Measurements from ENCODE around the gene QRSL1.

DNA sequence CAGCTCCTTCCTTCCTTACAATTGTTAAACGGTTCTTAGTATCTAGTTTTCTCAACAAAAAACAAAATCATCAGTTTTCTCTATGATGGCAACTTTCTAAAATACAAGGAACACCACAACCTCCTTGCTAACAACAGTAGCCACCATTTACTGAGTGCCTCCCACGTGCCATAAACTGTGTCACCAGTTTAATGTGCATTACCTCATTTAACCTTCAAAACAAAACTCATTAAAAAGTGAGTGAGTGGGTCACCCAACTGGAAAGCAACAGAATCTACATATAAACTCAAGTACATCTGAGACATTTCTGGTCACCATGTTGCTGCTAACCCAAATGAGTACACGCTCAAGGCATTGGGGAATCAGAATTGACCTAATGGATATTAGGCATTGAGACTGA, 11.1 kb upstream of the QRSL1 start:
- TF ChIP-seq, protein P1, sequence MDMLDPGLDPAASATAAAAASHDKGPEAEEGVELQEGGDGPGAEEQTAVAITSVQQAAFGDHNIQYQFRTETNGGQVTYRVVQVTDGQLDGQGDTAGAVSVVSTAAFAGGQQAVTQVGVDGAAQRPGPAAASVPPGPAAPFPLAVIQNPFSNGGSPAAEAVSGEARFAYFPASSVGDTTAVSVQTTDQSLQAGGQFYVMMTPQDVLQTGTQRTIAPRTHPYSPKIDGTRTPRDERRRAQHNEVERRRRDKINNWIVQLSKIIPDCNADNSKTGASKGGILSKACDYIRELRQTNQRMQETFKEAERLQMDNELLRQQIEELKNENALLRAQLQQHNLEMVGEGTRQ (IDR thresholded peaks at IDR 0.05; ENCODE audit: borderline replicate concordance, low read depth, low read length): no peak
- no peak for TF ChIP-seq TAF1 (IDR thresholded peaks at IDR 0.05; ENCODE audit: borderline replicate concordance, low read depth, low read length)
- TF ChIP-seq, protein P2, sequence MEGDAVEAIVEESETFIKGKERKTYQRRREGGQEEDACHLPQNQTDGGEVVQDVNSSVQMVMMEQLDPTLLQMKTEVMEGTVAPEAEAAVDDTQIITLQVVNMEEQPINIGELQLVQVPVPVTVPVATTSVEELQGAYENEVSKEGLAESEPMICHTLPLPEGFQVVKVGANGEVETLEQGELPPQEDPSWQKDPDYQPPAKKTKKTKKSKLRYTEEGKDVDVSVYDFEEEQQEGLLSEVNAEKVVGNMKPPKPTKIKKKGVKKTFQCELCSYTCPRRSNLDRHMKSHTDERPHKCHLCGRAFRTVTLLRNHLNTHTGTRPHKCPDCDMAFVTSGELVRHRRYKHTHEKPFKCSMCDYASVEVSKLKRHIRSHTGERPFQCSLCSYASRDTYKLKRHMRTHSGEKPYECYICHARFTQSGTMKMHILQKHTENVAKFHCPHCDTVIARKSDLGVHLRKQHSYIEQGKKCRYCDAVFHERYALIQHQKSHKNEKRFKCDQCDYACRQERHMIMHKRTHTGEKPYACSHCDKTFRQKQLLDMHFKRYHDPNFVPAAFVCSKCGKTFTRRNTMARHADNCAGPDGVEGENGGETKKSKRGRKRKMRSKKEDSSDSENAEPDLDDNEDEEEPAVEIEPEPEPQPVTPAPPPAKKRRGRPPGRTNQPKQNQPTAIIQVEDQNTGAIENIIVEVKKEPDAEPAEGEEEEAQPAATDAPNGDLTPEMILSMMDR (IDR thresholded peaks at IDR 0.05): no peak
- TF ChIP-seq RFX5 (IDR thresholded peaks at IDR 0.05; ENCODE audit: low read length): no peak
- TF ChIP-seq POLR2AphosphoS5 (IDR thresholded peaks at IDR 0.05; ENCODE audit: low read depth, low read length): no peak
- TF ChIP-seq, protein P3, sequence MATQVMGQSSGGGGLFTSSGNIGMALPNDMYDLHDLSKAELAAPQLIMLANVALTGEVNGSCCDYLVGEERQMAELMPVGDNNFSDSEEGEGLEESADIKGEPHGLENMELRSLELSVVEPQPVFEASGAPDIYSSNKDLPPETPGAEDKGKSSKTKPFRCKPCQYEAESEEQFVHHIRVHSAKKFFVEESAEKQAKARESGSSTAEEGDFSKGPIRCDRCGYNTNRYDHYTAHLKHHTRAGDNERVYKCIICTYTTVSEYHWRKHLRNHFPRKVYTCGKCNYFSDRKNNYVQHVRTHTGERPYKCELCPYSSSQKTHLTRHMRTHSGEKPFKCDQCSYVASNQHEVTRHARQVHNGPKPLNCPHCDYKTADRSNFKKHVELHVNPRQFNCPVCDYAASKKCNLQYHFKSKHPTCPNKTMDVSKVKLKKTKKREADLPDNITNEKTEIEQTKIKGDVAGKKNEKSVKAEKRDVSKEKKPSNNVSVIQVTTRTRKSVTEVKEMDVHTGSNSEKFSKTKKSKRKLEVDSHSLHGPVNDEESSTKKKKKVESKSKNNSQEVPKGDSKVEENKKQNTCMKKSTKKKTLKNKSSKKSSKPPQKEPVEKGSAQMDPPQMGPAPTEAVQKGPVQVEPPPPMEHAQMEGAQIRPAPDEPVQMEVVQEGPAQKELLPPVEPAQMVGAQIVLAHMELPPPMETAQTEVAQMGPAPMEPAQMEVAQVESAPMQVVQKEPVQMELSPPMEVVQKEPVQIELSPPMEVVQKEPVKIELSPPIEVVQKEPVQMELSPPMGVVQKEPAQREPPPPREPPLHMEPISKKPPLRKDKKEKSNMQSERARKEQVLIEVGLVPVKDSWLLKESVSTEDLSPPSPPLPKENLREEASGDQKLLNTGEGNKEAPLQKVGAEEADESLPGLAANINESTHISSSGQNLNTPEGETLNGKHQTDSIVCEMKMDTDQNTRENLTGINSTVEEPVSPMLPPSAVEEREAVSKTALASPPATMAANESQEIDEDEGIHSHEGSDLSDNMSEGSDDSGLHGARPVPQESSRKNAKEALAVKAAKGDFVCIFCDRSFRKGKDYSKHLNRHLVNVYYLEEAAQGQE (IDR thresholded peaks at IDR 0.05; ENCODE audit: low read depth, low read length): no peak
- TF ChIP-seq YY1 (IDR thresholded peaks at IDR 0.05; ENCODE audit: low read depth): no peak
- TF ChIP-seq ELF1 (IDR thresholded peaks at IDR 0.05): no peak
- TF ChIP-seq EP300 (IDR thresholded peaks at IDR 0.05; ENCODE audit: borderline replicate concordance in 1 of 2, low read depth in 1 of 2, low read length in 1 of 2): no peak
- no peak for TF ChIP-seq MXI1 (IDR thresholded peaks at IDR 0.05; ENCODE audit: low read depth, low read length)
- TF ChIP-seq RXRA (IDR thresholded peaks at IDR 0.05; ENCODE audit: borderline replicate concordance, low read depth): no peak

All from SK-N-SH (cell line).